ENCODE results near the gene FGF18.

FGF18 gene

GRCh38 chr5:171425596-171426244, 6.3 kb downstream of the FGF18 start:
- no peak for DNase-seq

- no peak for DNase-seq
These were observed 6.8 kb downstream of the FGF18 start for GRCh38 chr5:171426266-171426665.

- DNase-seq = no peak
These were observed 7.2 kb downstream of the FGF18 start for GRCh38 chr5:171426680-171427079.

- no peak for DNase-seq
These were observed 8.1 kb downstream of the FGF18 start for GRCh38 chr5:171427318-171428167.

- no peak for DNase-seq
These were observed 8.8 kb downstream of the FGF18 start for GRCh38 chr5:171428168-171428696.

GRCh38 chr5:171428809-171429542, 9.5 kb downstream of the FGF18 start:
- no peak for DNase-seq

GRCh38 chr5:171429543-171429910, 10.1 kb downstream of the FGF18 start:
- no peak for DNase-seq

- no peak for DNase-seq
These were observed 11.9 kb downstream of the FGF18 start for GRCh38 chr5:171431251-171431777.

- DNase-seq = no peak
These were observed 12.6 kb downstream of the FGF18 start for GRCh38 chr5:171432076-171432475.

- DNase-seq = no peak
These were observed 13.3 kb downstream of the FGF18 start for GRCh38 chr5:171432583-171433351.

GRCh38 chr5:171433352-171433698, 13.9 kb downstream of the FGF18 start:
- DNase-seq = no peak

- no peak for DNase-seq
These were observed 14.7 kb downstream of the FGF18 start for GRCh38 chr5:171433982-171434676.

GRCh38 chr5:171434874-171435273, 15.4 kb downstream of the FGF18 start:
- DNase-seq = no peak

- DNase-seq = no peak
These were observed 16.5 kb downstream of the FGF18 start for GRCh38 chr5:171435908-171436307.

GRCh38 chr5:171436804-171437285, 17.4 kb downstream of the FGF18 start:
- DNase-seq = no peak

- no peak for DNase-seq
These were observed 17.9 kb downstream of the FGF18 start for GRCh38 chr5:171437286-171437821.

- no peak for DNase-seq
These were observed 19.3 kb downstream of the FGF18 start for GRCh38 chr5:171438738-171439137.

GRCh38 chr5:171441246-171441791, 21.9 kb downstream of the FGF18 start:
- DNase-seq = no peak

- DNase-seq = no peak
These were observed 23.0 kb downstream of the FGF18 start for GRCh38 chr5:171442287-171443042.

GRCh38 chr5:171444582-171444981, 25.1 kb downstream of the FGF18 start:
- DNase-seq = no peak
